Embryonic facial prominence (tissue), 1 donor: ENCODE measurements around the gene CA10.

Experiments used
- DNase-seq: peaks from one replicate; pipeline ENCODE4 v3.0.0-alpha.2; 2016; ENCODE audit errors: extremely low spot score

The CA10 gene

DNA sequence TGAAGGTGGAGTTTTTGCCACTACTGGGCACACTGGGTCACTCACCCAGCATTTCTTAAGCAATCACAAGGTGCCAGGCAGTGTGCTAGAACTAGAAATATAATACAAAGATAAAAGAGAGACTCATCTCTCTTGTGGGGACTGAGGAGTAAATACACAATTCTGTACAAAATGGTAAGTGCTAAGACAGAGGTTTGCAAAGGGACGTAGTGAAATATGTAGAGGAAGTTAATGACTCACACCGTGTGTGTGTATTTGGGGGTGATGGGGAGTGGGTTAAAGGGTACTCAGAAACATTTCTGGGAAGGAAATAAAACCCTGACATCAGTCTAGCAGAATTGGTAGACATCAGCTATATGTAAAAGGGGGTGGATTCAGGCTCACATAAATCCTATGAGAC lies 389.3 kb downstream of the CA10 start:
- no peak for DNase-seq

DNA sequence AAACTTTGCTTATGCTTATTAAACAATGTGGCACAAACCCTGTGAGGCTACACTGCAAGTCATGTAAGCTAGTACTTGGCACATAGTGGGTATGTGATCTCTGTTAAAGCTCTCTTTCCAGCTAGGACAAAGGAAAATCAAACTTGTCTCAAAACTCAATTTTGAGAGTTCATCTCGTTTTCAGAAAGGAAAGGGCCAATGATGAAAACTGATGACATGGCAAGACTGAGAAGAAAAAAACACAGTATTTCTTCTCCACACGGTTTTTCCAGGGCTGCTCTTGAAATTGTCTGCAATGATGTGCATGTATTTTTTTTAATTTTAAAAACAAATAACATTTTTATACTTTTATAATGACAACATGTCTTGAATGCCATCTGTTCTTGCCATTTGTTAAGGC lies 389.8 kb downstream of the CA10 start:
- DNase-seq: no peak

DNA sequence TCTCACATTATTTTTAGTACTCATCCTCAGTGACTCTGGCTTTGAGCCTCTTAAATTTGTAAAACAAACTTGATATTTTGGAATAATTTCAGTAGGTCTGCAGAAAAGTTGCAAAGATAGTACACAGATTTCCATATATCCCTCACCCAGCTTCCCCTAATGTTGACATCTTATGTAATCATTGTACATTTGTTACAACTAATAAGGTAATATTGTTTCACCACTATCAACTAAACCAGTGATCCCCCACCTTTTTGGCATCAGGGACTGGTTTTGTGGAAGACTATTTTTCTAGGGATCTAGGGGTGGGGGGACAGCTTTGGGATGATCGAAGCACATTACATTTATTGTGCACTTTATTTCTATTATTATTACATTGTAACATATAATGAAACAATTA lies 391.2 kb downstream of the CA10 start:
- no peak for DNase-seq

DNA sequence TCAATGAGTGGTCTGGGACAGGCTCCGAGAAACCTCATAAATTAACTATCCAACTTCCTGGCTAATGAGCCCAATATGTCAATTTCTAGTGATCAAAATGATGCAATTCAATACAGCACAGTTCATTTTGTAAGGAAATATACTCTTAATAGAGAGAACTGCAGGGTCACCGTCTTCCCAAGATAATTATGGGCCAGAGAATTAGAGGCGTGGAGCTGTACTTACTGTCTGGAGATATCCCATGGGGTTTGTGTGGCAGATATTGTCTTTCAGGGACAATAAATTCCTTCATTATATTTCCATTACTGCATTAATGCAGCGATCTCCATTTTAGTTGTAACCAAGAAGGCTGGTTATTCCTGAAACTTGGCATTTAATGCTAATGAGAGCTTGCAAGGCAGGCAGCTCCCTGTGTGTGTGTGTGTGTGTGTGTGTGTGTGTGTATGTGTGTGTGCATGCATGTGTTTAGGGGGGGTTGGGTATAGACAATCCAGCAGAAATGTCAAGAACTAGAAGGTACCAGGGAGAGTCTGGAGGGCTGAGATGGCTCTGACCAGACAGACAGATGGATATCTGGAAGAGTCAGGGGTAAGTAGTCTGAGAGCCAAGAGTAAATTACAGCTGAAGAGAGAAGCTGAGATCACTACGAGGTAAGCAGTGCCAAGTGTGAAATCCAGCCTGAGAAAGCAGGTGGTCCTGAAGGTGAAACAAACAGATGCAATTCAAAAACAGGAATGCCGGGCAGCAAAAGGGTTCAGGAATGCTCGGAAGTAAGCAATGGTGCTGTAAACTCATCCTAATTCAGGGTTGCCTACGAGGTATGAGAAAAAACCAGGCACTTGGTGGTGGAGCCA lies 393.0 kb downstream of the CA10 start:
- DNase-seq: no peak

DNA sequence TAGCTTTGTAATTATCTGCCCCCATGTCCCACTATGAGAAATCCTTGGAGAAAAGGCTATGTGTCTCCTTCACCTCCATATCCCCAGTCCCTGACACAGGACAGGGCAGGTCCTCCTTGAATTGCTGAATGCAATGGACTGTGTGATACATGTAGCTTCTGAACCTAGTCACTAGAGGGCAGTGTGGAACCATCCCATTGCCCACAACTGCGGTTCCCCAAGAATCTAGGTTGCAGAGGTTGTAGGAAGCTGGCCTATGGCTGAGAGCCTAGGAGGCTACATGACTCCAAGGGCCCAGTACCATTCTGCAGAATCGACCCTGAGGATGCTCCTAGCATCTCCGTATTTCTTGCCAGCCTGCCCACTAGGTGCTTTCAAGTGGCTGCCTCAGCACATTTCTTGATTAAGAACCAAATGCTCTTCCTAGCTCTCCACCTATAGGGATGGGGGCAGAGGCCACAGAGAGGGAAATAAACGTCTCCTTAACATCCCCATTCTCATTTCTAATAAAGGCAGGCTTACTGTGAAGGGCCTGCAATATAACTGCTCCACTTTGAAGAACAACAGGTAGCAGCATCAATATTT lies 394.0 kb downstream of the CA10 start:
- DNase-seq: peak; percentile 44

DNA sequence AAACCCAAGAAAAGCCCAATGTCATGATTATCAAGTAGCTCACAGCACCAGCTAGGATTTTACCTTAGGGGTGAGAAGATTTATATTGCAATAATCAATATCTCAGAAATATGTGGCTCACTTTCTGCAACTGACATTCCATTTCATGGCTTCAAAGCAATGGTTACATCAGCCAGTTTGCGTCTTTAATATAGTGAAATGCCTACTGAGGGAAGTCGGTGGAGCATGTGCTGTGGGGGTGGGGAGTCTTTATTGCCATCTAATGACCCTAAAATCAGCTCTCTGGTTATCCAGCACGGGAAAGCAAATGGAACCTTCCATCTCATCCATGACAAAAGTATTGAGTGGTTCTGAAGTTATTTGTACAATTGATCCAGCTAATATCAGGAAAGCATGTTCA lies 395.5 kb downstream of the CA10 start:
- DNase-seq: no peak

DNA sequence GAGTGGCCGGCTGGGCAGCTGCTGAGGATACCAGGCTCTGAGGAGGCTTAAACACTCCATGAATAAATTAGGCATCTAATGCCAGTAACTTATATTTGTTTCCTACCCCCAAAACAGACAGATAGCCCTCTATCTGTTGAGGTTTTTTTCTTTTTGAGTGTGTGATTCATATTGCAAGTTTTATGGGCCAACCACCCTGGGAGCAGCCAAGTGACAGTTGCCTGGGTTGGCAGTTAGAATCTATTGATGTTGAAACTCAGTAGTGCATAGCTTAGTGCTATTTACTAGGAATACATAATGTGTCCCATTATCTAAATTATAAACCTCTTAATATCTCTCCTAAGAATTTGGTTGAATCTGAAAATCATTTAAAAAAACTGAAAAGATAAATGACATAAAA lies 397.4 kb downstream of the CA10 start:
- DNase-seq: no peak

DNA sequence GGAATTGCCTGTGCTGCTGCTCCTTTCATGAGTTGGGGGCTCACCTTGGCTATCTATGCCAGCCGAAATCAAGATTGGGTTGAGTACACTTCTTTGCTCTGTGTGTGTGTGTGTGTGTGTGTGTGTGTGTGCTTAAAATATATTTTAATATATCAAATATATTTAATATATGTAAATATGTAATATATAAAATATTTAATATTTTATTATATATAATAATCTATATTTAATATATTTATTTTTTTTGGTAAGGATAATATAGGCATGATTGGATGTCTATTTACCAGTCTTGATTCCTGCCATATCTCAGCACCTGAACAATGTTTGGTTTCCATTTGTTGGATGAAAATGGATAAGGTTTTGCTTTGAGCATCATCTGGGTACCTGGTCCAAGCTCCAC lies 399.3 kb downstream of the CA10 start:
- no peak for DNase-seq

DNA sequence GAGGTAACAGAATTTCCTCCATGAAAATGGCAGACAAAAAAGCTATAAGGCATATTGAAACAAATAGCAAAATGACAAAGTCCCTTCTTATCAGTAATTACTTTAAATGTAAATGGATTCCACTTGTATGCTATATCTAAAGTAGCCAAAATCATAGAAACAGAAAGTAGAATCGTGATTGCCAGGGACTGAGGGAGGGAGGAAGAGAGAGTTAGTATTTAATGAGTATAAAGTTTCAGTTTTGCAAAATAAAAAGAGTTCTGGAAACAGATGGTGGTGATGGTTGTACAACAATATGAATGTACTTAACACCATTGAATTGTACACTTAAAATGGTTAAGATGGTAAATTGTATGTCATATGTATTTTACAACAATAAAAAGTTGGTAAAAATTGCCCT lies 407.4 kb downstream of the CA10 start:
- no peak for DNase-seq

DNA sequence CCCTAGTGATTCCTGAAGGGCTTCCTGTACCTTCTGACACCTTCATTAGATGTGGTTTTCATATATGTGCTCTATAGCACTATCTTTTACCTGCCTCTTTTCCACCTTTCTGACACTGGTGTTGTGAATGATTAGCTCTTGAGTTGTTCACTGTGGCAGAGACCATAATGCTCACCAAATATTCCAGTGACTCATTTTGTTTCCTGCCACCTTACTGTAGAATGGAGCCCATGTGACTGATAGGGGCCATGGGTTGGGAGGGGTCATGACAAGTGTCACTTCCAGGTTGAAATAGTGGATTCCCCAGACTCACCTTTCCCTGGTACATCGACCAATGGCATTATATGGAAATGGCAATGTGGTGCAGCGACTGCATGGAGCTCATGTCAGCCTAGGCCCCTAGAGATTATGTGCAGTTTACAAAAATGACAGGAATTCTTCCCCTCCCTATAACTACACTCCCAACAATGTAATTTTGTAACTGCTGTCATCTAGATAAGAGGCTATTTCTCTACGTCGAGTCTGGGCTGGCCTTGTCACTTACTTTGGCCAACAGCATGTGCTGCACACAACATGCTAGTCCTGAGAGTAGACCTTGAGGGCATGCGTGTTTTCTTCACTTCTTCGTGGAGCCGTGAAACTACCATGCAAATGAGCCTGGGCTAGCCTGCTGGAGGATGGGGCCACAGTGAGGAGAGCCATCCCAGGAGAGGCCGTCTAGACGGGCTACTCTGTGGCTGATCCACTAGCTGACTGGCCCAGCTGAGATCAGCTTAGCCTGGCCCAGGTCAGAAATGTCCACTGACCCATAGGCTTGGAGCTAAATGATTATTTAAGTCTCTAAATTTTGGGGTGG lies 409.5 kb downstream of the CA10 start:
- DNase-seq: no peak

DNA sequence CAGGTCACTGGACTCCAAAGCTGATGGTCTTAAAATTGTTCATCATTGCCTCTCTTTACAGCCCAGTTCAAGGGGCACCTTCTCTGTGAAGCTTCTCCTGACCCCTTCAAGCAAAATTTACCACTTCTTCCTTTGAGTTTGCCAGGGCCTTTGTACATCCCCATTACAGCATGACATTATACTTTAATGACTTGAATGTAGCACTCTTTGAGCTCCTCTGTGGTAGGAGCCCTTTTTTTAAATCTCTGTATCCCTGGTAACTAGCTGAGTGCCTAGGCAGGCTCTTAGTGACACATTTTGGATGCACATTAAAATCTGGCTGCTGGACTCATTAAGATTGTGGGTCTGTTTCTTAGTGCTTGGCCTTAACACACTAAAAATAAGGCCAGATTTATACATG lies 412.1 kb downstream of the CA10 start:
- DNase-seq: no peak

DNA sequence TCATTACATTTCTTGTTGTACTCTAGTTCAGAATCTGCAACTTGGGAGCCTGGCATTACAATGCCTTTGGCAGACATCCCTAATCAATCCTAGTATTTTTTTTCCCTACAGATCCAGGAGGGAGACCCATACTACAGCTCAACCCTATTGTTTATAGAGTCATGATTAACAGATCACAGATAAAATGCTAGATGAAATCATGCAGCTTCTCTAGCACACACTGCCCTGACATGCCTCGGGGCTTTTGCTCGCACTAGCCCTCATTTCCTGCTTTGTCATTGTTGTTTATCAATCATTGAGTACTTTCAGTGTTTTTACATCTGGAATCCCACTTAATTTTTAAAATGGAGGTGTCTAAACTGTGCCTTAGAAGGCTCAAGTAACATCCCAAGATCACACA lies 412.5 kb downstream of the CA10 start:
- DNase-seq: no peak

DNA sequence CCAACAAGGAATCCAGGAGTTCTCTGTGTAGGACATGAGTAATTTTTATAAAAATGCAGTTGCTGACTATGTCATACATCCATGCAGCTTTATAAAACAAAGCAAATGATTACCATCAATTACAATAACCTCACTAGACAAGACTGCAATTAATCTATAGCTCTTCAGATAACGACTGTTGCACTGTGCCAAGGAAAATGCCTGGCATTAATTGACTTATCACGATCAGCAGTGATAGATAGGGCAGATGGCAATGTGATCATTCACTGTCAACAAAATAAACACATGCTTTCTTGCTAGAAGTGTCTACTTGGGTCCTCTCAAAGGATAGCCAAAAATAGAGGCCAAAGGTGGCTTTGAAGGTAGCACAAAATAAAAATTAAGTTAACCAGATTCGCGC lies 415.0 kb downstream of the CA10 start:
- no peak for DNase-seq

DNA sequence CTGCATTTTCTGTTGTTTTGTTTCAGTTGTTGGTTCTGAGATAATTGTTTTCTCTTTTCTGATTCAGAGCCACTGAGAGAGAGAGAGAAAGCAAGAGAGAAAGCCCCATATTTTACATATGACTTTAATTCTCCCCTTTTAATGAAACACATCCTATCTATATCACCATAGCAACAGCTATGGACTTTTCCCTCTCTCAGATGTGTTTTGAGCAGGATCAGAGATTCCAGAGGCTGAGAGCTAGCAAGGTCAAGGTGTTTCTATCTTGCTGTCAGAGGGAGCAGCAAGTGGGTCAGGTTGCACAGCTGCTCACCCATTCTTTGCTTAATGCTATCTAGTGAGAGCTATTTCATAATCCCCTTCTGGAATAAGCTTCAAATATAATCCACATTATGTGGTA lies 415.9 kb downstream of the CA10 start:
- no peak for DNase-seq

DNA sequence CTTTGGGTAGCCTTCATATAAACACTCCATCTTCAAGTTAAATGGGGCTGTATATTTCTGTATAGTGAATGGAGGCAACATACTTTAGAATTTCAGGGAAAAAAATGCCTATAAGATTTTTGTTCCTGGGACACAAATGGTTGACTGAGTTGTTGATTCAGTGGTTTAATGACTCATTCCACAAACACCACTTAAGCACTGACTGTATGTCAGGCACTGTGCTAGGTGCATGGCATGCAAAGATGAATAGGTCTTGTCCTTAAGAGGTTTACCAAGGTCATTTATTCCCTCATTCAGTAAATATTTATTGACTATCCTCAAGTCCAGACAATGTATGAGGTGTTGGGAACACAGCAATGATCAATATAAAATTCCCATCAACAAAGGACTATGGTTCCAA lies 417.1 kb downstream of the CA10 start:
- no peak for DNase-seq

DNA sequence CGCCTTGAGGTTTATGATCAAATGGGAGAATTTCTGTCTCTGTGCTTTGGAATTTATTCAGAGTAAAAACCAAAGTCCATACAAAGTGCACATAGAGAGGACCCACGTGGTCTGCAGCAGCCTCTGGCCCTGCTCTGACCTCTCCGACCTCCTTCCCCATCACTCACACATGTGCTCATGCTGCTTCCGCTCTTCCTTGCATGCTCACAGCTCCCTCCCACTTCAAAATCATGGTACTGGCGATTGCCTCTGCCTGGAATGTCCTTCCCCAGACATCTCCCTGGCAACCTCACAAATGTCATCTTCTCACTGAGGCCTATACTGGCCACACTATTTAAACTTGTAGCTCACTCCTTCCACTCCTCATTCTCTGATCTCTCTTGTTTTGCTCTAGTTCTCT lies 418.0 kb downstream of the CA10 start:
- no peak for DNase-seq

DNA sequence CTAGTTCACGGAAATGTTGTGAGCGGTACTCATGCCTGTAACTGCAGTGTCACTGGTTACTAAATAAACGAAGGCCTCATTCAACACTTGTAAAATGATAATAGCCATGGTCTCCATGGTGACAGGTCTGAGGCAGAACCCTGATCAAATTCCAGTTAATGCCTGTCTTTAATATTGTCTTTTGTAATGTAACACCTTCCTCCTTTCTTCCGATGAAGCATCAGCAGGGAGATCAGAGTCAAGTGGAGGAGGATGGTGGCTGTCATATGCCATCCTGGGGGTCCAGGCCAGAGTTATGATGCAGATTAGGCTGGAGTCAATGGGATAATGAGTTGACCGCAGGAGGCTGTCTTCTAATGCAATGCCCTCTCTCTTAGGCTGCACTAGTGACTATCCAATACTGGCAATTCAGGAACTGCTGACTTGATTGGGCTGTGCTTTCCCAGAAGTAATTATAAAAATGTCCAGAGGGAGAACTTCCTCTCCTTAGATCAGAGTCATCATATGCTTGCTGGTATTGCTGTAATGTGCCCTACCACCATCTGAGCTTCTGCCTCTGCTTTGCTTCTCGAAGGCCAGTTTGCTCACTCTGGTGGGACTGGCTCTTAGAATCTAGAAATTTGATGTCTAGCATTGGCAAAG lies 419.1 kb downstream of the CA10 start:
- no peak for DNase-seq

DNA sequence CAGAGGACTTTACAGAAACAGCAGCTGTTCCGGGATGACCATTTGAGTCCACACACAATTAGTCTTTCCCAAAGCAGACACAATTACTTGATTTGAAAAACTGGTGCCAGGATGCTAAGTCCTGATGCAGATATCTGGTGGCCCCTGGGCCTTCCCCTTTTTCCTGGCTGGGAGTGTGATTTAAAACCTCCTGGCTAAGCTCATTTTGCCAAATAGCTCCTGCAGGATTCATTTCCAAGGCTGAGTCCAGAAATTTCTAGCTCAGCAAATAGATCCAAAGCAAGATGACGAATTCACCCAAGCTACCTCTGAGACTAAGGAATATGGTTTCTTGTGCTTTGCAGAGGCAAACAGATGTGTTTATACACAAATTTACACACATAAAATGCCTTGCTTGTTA lies 422.2 kb downstream of the CA10 start:
- no peak for DNase-seq

DNA sequence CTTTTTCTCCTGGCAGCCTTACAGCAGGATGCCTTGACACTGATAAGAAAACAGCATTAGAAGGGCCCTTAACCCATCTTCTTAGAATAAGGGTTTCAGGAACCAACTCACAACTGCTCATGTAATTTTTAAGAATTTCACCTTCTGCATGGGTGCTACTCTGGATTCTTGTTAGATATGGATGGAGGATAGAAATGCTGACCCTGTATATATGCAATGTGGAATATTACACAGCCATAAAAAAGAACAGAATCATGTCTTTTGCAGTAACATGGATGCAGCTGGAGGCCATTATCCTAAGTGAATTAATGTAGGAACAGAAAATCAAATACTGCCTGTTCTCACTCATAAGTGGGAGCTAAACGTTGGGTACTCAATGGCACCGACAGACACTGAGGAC lies 423.5 kb downstream of the CA10 start:
- no peak for DNase-seq

DNA sequence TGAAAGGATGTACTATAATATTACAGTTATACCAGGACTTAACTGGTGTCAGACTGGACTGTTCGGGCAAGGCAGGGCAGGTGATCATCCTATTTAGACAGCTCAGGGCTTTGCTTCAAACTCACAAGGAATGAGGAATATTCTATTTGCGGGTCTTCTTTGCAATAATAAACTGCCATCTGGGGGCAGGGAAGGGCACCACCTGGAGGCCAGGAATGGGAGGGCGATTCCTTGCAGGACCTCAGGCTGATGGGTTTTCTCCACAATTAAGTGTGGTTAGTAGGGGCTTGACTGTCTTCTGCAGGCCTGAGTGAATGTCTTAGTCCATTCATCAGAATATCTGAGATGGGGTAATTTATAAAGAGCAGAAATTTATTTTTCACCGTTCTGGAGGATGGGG lies 424.1 kb downstream of the CA10 start:
- DNase-seq: no peak

DNA sequence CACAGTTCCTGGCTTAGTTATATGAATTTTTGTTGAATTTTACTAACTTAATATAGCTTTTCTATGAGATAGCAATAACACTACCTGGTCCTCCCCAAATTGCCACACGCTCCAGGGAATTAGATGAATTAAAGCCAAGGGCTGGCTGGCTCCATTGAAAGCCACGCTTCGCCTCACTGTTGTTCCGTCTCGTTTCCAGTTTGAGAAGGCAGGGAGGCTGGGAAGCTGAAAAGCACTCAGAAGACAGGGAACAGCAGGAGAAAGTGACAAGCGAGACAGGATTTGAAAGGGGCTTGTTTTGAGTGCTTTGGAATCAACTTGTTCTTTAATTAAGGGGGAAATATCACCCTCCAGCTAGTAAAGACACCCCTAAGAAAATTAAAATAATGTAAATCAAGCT lies 425.3 kb downstream of the CA10 start:
- no peak for DNase-seq
